ENCODE results near the gene PCDHGA3. TPM values are rescaled to one million over a fixed set of nuclear protein-coding genes. Genes with fewer than 3 reads are reported as not detected.

Gene PCDHGA3
- total and polyA plus RNA-seq, 9 of the 15 experiments (the other 6 are each of a cell fraction or from before 2014, with no cell fraction given): 0.13 to 0.28 (median 0.18) TPM; not detected in 2

DNA sequence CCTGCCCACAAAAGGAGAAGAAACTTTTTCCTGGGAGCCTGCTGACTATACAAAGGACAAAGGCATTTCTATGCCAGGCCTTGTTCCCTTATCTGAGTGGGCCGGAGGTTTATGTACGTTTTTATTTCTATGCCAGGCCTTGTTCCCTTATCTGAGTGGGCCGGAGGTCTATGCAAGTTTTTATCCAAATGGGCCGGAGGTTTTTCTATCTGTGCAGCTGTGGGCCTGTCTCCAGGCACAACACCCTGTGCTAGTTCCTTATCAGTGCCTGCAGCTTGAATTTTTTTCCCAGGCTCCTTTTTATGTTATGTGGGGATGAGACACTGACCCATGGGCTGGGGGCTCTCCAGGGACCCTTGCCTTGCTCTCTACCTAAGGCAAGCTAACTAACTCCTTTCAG, 45.3 kb upstream of the PCDHGA3 start:
- FAIRE-seq (peak; percentile 6), ATAC-seq (peak; percentile 65), DNase-seq (ENCODE audit: extremely low read depth in 1 of 4, low spot score in 3 of 4) (peak in 2 of 4 experiments; percentile 48 to 51)
- WGBS (ENCODE audit: insufficient coverage, low coverage, missing lambda C conversion rate): 0% methylated on average over 4 of the region's 4 CpGs
- H3K36me3 ChIP-seq (ENCODE audit: control insufficient read depth, insufficient read depth, low read length): no peaks in the 10 kb centered on the region
- no TSS peak for BruUV-seq (replicated peaks)
- no peaks in the 10 kb centered on the region for H3K79me2 ChIP-seq (ENCODE audit: control insufficient read depth, insufficient read depth, low read length)
- peaks cover 0 to 10% of the 10 kb centered on the region in 2 experiments; a peak in 2 of 5 replicates for H3K4me1 ChIP-seq (replicated peaks in 1 of 2; ENCODE audit: control insufficient read depth in 2 of 2, insufficient read depth in 2 of 2, low read length in 2 of 2)
- peak overlapping the region; percentile 7; the same call in 1 of the 2 replicates for H3K4me2 ChIP-seq (ENCODE audit: insufficient read depth, low read length)
- in situ Hi-C loops (cut with MboI) (no loop called here), intact Hi-C loops (cut with micrococcal nuclease) (no loop called here)
- no peak overlapping the region for H2AFZ ChIP-seq (ENCODE audit: low read depth, low read length)
- no peak overlapping the region for H3K9ac ChIP-seq (ENCODE audit: insufficient read depth in 1 of 2, low read depth in 2 of 2, low read length in 2 of 2)
- H4K20me1 ChIP-seq (replicated peaks; ENCODE audit: control insufficient read depth, insufficient read depth, low read length): no peaks in the 10 kb centered on the region
- H3K9me3 ChIP-seq (replicated peaks; ENCODE audit: control insufficient read depth, insufficient read depth, low read depth, low read length): no peaks in the 10 kb centered on the region
- no peaks in the 10 kb centered on the region for H3K9me1 ChIP-seq (ENCODE audit: control insufficient read depth, insufficient read depth, low read length)
- H3K27ac ChIP-seq (ENCODE audit: extremely low read depth, low read depth, low read length): no peak overlapping the region
- no peak overlapping the region for H3K4me3 ChIP-seq
- H3K27me3 ChIP-seq (ENCODE audit: control insufficient read depth in 2 of 2, insufficient read depth in 2 of 2, low read length in 2 of 2): no peaks in the 10 kb centered on the region
- CTCF ChIA-PET (ENCODE audit: low intra/inter-chr PET ratio): no interaction called here
- POLR2A ChIA-PET: interaction anchor here (1.0 to 2.0 kb wide), 2 partner anchors 17 to 22 kb away, joined by 3 to 5 read pairs; partner anchors contain the start of gene TAF7
- TF ChIP-seq KLF1 (tag; IDR thresholded peaks at IDR 0.05) (no peak), SIN3A (IDR thresholded peaks at IDR 0.05; ENCODE audit: borderline replicate concordance in 2 of 2, control insufficient read depth in 1 of 2, low read depth in 2 of 2, low read length in 2 of 2) (no peak), ZNF589 (CRISPR knock-in tag; IDR thresholded peaks at IDR 0.05; ENCODE audit: low read depth) (peak; percentile 91), SMARCE1 (IDR thresholded peaks at IDR 0.05) (0 out of 2 replicates have a peak, but pooled peaks have one; percentile 35), IRF2 (CRISPR knock-in tag; IDR thresholded peaks at IDR 0.05) (no peak), GABPA (tag; conservative IDR thresholded peaks at IDR 0.05; ENCODE audit: low read depth) (no peak), NR3C1 (CRISPR knock-in tag; IDR thresholded peaks at IDR 0.05) (no peak), NFE2L1 (tag; IDR thresholded peaks at IDR 0.05; ENCODE audit: borderline replicate concordance, low read depth) (no peak), NCOA6 (IDR thresholded peaks at IDR 0.05) (no peak), ZNF766 (CRISPR knock-in tag; conservative IDR thresholded peaks at IDR 0.05) (peak; percentile 70), ZNF445 (CRISPR knock-in tag; IDR thresholded peaks at IDR 0.05; ENCODE audit: low read depth) (no peak), NFYB (IDR thresholded peaks at IDR 0.05; ENCODE audit: extremely low read depth, insufficient read length) (no peak), TAF9B (IDR thresholded peaks at IDR 0.05; ENCODE audit: partially characterized antibody) (no peak), MTA2 (IDR thresholded peaks at IDR 0.05; ENCODE audit: low read depth) (peak; percentile 81), MTA3 (IDR thresholded peaks at IDR 0.05; ENCODE audit: borderline replicate concordance) (no peak), MYNN (IDR thresholded peaks at IDR 0.05) (peak; percentile 48; the same call in 1 of the 2 replicates), MYNN (CRISPR knock-in tag; IDR thresholded peaks at IDR 0.05) (no peak)
- TF ChIP-seq, protein P1, sequence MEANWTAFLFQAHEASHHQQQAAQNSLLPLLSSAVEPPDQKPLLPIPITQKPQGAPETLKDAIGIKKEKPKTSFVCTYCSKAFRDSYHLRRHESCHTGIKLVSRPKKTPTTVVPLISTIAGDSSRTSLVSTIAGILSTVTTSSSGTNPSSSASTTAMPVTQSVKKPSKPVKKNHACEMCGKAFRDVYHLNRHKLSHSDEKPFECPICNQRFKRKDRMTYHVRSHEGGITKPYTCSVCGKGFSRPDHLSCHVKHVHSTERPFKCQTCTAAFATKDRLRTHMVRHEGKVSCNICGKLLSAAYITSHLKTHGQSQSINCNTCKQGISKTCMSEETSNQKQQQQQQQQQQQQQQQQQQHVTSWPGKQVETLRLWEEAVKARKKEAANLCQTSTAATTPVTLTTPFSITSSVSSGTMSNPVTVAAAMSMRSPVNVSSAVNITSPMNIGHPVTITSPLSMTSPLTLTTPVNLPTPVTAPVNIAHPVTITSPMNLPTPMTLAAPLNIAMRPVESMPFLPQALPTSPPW (CRISPR knock-in tag; IDR thresholded peaks at IDR 0.05): peak; percentile 34; the same call in 1 of the 2 replicates
- TF ChIP-seq, protein P2, sequence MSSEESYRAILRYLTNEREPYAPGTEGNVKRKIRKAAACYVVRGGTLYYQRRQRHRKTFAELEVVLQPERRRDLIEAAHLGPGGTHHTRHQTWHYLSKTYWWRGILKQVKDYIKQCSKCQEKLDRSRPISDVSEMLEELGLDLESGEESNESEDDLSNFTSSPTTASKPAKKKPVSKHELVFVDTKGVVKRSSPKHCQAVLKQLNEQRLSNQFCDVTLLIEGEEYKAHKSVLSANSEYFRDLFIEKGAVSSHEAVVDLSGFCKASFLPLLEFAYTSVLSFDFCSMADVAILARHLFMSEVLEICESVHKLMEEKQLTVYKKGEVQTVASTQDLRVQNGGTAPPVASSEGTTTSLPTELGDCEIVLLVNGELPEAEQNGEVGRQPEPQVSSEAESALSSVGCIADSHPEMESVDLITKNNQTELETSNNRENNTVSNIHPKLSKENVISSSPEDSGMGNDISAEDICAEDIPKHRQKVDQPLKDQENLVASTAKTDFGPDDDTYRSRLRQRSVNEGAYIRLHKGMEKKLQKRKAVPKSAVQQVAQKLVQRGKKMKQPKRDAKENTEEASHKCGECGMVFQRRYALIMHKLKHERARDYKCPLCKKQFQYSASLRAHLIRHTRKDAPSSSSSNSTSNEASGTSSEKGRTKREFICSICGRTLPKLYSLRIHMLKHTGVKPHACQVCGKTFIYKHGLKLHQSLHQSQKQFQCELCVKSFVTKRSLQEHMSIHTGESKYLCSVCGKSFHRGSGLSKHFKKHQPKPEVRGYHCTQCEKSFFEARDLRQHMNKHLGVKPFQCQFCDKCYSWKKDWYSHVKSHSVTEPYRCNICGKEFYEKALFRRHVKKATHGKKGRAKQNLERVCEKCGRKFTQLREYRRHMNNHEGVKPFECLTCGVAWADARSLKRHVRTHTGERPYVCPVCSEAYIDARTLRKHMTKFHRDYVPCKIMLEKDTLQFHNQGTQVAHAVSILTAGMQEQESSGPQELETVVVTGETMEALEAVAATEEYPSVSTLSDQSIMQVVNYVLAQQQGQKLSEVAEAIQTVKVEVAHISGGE (CRISPR knock-in tag; IDR thresholded peaks at IDR 0.05): 0 out of 6 replicates have a peak, but pooled peaks of 1 of the 3 experiments have one; percentile 29
